ENCODE measurements around the gene MED29.

DNA sequence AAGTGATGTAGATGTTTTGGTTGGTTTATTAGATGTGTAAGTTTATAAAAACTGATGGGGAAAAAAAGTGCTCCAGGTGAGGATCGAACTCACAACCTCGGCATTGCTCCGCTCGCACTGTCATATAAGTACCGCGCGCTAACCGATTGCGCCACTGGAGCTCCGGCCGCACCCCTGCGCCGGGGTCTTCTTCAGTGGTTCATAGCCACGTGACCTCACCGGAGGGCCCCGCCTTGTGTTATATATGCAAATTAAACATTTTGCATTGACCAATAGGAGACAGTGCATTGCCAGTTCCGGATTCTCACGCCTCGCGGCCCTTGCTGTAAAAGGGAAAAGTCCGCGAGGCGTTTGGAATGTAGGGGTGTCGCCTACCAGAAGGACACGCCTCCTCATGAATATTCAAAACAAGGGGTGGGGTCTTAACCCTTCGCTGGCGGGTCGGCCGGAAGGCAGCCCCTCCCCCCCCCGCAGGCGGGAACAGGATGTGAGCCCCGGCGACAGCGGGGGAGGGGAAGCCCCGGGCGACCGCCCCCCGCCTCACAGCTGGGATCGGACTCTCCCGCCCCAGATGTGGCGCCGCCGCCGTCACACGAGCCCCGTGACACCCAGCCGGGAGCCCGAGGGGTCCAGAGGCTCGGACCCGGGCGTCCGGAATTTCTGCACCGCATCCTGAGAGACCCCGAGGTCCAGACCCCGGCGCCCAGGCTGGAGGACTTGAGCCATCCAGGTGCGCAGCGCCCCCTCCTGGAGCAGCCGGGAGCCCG is 21.1 kb downstream of the MED29 start, which contains the start of gene PLEKHG2:
- TF ChIP-seq, protein P1, sequence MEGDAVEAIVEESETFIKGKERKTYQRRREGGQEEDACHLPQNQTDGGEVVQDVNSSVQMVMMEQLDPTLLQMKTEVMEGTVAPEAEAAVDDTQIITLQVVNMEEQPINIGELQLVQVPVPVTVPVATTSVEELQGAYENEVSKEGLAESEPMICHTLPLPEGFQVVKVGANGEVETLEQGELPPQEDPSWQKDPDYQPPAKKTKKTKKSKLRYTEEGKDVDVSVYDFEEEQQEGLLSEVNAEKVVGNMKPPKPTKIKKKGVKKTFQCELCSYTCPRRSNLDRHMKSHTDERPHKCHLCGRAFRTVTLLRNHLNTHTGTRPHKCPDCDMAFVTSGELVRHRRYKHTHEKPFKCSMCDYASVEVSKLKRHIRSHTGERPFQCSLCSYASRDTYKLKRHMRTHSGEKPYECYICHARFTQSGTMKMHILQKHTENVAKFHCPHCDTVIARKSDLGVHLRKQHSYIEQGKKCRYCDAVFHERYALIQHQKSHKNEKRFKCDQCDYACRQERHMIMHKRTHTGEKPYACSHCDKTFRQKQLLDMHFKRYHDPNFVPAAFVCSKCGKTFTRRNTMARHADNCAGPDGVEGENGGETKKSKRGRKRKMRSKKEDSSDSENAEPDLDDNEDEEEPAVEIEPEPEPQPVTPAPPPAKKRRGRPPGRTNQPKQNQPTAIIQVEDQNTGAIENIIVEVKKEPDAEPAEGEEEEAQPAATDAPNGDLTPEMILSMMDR (IDR thresholded peaks at IDR 0.05) = peak; percentile 70 to 78 (median 78)
- peak; percentile 89 to 97 for TF ChIP-seq POLR2A (IDR thresholded peaks at IDR 0.05)

Measured in adrenal gland (tissue), 5 donors.